ENCODE measurements around the gene MAGEB2. TPM values are rescaled to one million over a fixed set of nuclear protein-coding genes. Genes with fewer than 3 reads are reported as not detected.

Gene MAGEB2
- total RNA-seq, 1 experiment from 2014 or later: 0.13 TPM

- Mint-ChIP-seq H3K27ac (no peak overlapping the region), H3K27me3 (ENCODE audit: low read depth) (0 out of 2 replicates have a peak, but pooled peaks cover 2% of the 10 kb centered on the region), H3K4me1 (peaks cover 4 to 9% of the 10 kb centered on the region in 2 experiments; a peak in 3 of 4 replicates), H3K4me3 (no peak overlapping the region), H3K36me3 (ENCODE audit: insufficient read depth in 1 of 3, low read depth in 3 of 3) (no peaks in the 10 kb centered on the region; a peak in 1 of 7 replicates), H3K9me3 (peaks cover 7 to 41% of the 10 kb centered on the region in 2 experiments; a peak in 4 of 5 replicates)
- H2BK20ac ChIP-seq (ENCODE audit: low read depth, low read length, poor library complexity, severe bottlenecking): no peak overlapping the region
- no peak overlapping the region for H4K8ac ChIP-seq (replicated peaks; ENCODE audit: insufficient read length, low read depth, low read length)
- no peak overlapping the region for H3K27ac ChIP-seq (ENCODE audit: insufficient read length, low read depth, low read length)
- no peaks in the 10 kb centered on the region for H4K20me1 ChIP-seq (ENCODE audit: control insufficient read depth, insufficient read depth, insufficient read length)
- no peak overlapping the region for H3T11ph ChIP-seq (ENCODE audit: low read length)
- H3K27me3 ChIP-seq (ENCODE audit: insufficient read depth, low read length): no peaks in the 10 kb centered on the region
- no peak overlapping the region for H2BK15ac ChIP-seq (ENCODE audit: low read depth, low read length)
- no peak overlapping the region for H3K18ac ChIP-seq (ENCODE audit: insufficient read length, low read depth, low read length)
- no CpG with 5 or more reads among the region's 1 CpG for WGBS (ENCODE audit: extremely low coverage, insufficient read length, low lambda C conversion rate)
- no peak overlapping the region for H3K23ac ChIP-seq (ENCODE audit: insufficient read length, low read depth, low read length)
- no peak overlapping the region for H2BK5ac ChIP-seq (ENCODE audit: insufficient read length, low read length)
- no peaks in the 10 kb centered on the region for H3K9me3 ChIP-seq (ENCODE audit: control insufficient read depth, low read depth, low read length)
- no peak overlapping the region for H2BK120ac ChIP-seq (ENCODE audit: low read depth, low read length, poor library complexity, severe bottlenecking)
- no peaks in the 10 kb centered on the region for H3K79me2 ChIP-seq (ENCODE audit: insufficient read depth, low read length)
- H2BK12ac ChIP-seq (ENCODE audit: insufficient read length, low read depth, low read length): no peak overlapping the region
- H3K79me1 ChIP-seq (ENCODE audit: insufficient read depth, low read depth, low read length, poor library complexity, severe bottlenecking): no peaks in the 10 kb centered on the region
- H3K23me2 ChIP-seq (ENCODE audit: insufficient read length, low read depth, low read length, poor library complexity, severe bottlenecking): no peaks in the 10 kb centered on the region
- H3K4ac ChIP-seq (ENCODE audit: low read depth, low read length): no peak overlapping the region
- no peak overlapping the region for H2AK5ac ChIP-seq (ENCODE audit: insufficient read length, low read length)
- H4K5ac ChIP-seq (ENCODE audit: insufficient read length, low read depth, low read length): no peak overlapping the region
- no peak overlapping the region for H3K14ac ChIP-seq (ENCODE audit: insufficient read depth, low read length)
- H3K9ac ChIP-seq (ENCODE audit: extremely low read depth, insufficient read length, low read length): no peak overlapping the region
- H3K4me1 ChIP-seq (ENCODE audit: insufficient read depth, low read length): no peaks in the 10 kb centered on the region
- H3K56ac ChIP-seq (ENCODE audit: insufficient read length, low read depth, low read length): no peak overlapping the region
- H2AFZ ChIP-seq (ENCODE audit: low read length): no peak overlapping the region
- H3K4me2 ChIP-seq (ENCODE audit: insufficient read depth, insufficient read length, low read length): no peak overlapping the region
- no peak for DNase-seq
- H4K91ac ChIP-seq (ENCODE audit: insufficient read length, low read depth, low read length): no peak overlapping the region
- no peak for TF ChIP-seq CTCF (conservative IDR thresholded peaks at IDR 0.05)
These were observed 34.0 kb upstream of the MAGEB2 start for GRCh38 chrX:30181353-30181752.

Measured in H9 (cell line).